ENCODE measurements around the gene MGAT4A. TPM values are rescaled to one million over a fixed set of nuclear protein-coding genes. Genes with fewer than 3 reads are reported as not detected.

Gene MGAT4A
- total RNA-seq, 2 experiments from 2014 or later, result 73.4 to 76.2 TPM

- POLR2A ChIA-PET, result no interaction called here
- Mint-ChIP-seq H3K4me1 (ENCODE audit: low read depth) (peaks cover 3% of the 10 kb centered on the region), H3K27me3 (ENCODE audit: low read depth) (no peaks in the 10 kb centered on the region), H3K9me3 (ENCODE audit: insufficient read depth) (no peaks in the 10 kb centered on the region), H3K36me3 (ENCODE audit: low read depth) (peaks cover 62% of the 10 kb centered on the region), H3K4me3 (no peak overlapping the region), H3K27ac (peak overlapping the region; percentile 39)
- ATAC-seq (no peak), DNase-seq (no peak)
- CTCF ChIA-PET, result no interaction called here
Measured at GRCh38 chr2:98583276-98583675, 147.7 kb downstream of the MGAT4A start.

DNA sequence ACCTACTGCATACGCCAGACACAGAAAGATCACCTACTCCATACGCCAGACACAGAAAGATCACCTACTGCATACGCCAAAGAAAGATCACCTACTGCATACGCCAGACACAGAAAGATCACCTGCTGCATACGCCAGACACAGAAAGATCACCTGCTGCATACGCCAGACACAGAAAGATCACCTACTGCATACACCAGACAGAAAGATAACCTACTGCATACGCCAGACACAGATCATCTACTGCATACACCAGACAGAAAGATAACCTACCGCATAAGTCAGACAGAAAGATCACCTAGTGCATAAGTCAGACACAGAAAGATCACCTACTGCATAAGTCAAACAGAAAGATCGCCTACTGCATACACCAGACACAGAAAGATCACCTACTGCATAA lies 148.4 kb downstream of the MGAT4A start:
- H3K4me3 Mint-ChIP-seq, result no peak overlapping the region
- ChIA-PET POLR2A (no interaction called here), CTCF (no interaction called here)
- peaks cover 3% of the 10 kb centered on the region for H3K4me1 Mint-ChIP-seq (ENCODE audit: low read depth)
- DNase-seq, result no peak
- no peak overlapping the region for H3K27ac Mint-ChIP-seq
- peaks cover 66% of the 10 kb centered on the region for H3K36me3 Mint-ChIP-seq (ENCODE audit: low read depth)
- H3K27me3 Mint-ChIP-seq (ENCODE audit: low read depth), result no peaks in the 10 kb centered on the region
- no peak for ATAC-seq
- H3K9me3 Mint-ChIP-seq (ENCODE audit: insufficient read depth), result no peaks in the 10 kb centered on the region

- DNase-seq (no peak), ATAC-seq (no peak)
- ChIA-PET CTCF (interaction anchor here (2.0 kb wide), 1 partner anchor 12 kb away, joined by 10 read pairs; no protein-coding TSS in a partner anchor), POLR2A (no interaction called here)
- Mint-ChIP-seq H3K4me3 (no peak overlapping the region), H3K36me3 (ENCODE audit: low read depth) (peaks cover 69% of the 10 kb centered on the region), H3K4me1 (ENCODE audit: low read depth) (peaks cover 3% of the 10 kb centered on the region), H3K27me3 (ENCODE audit: low read depth) (no peaks in the 10 kb centered on the region), H3K27ac (no peak overlapping the region), H3K9me3 (ENCODE audit: insufficient read depth) (no peaks in the 10 kb centered on the region)
Measured at GRCh38 chr2:98580656-98581284, 150.2 kb downstream of the MGAT4A start.

- Mint-ChIP-seq H3K36me3 (ENCODE audit: low read depth) (peaks cover 71% of the 10 kb centered on the region), H3K27me3 (ENCODE audit: low read depth) (no peaks in the 10 kb centered on the region), H3K9me3 (ENCODE audit: insufficient read depth) (no peaks in the 10 kb centered on the region), H3K4me3 (no peak overlapping the region), H3K27ac (no peak overlapping the region), H3K4me1 (ENCODE audit: low read depth) (peaks cover 3% of the 10 kb centered on the region)
- DNase-seq, result no peak
- ChIA-PET CTCF (interaction anchor here (2.0 kb wide), 1 partner anchor 11 kb away, joined by 10 read pairs; no protein-coding TSS in a partner anchor), POLR2A (no interaction called here)
- no peak for ATAC-seq
Measured at GRCh38 chr2:98579926-98580325, 151.0 kb downstream of the MGAT4A start.

DNA sequence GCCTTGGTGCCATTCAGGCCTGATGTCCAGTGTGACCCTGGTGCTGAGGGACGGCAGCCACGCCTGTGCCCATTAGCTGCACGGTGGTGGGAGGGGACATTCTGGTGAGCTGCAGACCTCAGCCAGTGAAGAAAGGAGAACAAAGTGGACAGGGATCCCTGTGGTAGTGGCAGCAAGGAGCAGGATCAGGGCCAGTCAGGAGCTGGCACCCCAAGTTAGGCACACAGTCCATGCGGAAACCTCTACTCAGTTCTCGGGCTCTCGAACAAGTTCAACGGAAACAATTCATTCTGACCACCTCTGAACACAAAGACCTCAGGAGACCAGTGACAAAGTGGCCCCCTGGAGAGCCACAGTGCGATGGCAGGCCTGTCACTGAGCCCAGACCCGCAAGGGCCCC lies 152.7 kb downstream of the MGAT4A start:
- peaks cover 70% of the 10 kb centered on the region for H3K36me3 Mint-ChIP-seq (ENCODE audit: low read depth)
- H3K27me3 Mint-ChIP-seq (ENCODE audit: low read depth), result no peaks in the 10 kb centered on the region
- H3K4me3 Mint-ChIP-seq, result no peak overlapping the region
- no peak overlapping the region for H3K27ac Mint-ChIP-seq
- DNase-seq (no peak), ATAC-seq (no peak)
- H3K9me3 Mint-ChIP-seq (ENCODE audit: insufficient read depth), result no peaks in the 10 kb centered on the region
- CTCF ChIA-PET, result interaction anchor here (1.3 kb wide), 1 partner anchor 9 kb away, joined by 3 read pairs; no protein-coding TSS in a partner anchor
- POLR2A ChIA-PET, result no interaction called here
- H3K4me1 Mint-ChIP-seq (ENCODE audit: low read depth), result no peaks in the 10 kb centered on the region

- POLR2A ChIA-PET, result no interaction called here
- H3K36me3 Mint-ChIP-seq (ENCODE audit: low read depth), result peaks cover 74% of the 10 kb centered on the region
- ATAC-seq (no peak), DNase-seq (no peak)
- no peak overlapping the region for H3K27ac Mint-ChIP-seq
- no peaks in the 10 kb centered on the region for H3K4me1 Mint-ChIP-seq (ENCODE audit: low read depth)
- CTCF ChIA-PET, result interaction anchor here (1.0 to 1.3 kb wide), 3 partner anchors 9 to 18 kb away, joined by 3 to 4 read pairs (median 3); no protein-coding TSS in a partner anchor
- no peaks in the 10 kb centered on the region for H3K27me3 Mint-ChIP-seq (ENCODE audit: low read depth)
- H3K9me3 Mint-ChIP-seq (ENCODE audit: insufficient read depth), result no peaks in the 10 kb centered on the region
- no peak overlapping the region for H3K4me3 Mint-ChIP-seq
Measured at GRCh38 chr2:98577313-98577712, 153.6 kb downstream of the MGAT4A start.

DNA sequence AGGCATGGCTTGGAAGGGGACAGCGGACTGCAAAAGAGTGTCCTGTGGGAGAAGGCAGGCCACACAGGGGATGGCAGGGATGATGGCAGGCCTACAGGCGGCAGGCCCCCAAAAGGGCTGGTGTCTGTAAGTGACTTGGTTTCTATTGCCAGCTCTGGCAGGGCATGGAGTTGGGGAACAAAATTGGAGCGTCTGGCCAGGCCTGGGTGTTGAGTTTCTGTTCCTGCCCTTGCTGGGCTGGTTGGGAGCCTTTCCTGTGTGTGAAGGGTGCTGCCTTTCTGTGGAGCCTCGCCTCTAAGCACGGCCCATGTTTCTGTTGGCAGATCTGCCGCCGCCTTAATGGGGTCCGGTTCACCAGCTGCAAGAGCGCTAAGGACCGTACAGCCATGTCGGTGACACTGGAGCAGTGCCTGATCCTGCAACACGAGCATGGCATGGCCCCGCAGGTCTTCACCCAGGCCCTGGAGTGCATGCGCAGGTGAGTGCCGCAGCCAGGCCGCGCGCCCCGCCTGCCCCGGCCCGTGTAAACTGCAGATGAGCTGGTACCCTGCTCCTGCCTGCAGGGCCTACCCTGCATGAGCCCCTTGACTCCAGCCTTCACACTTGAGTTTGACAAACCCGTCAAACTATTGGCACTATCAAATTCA lies 154.1 kb downstream of the MGAT4A start:
- Mint-ChIP-seq H3K9me3 (ENCODE audit: insufficient read depth) (no peaks in the 10 kb centered on the region), H3K36me3 (ENCODE audit: low read depth) (peaks cover 69% of the 10 kb centered on the region), H3K4me3 (no peak overlapping the region), H3K27me3 (ENCODE audit: low read depth) (no peaks in the 10 kb centered on the region), H3K4me1 (ENCODE audit: low read depth) (no peaks in the 10 kb centered on the region), H3K27ac (no peak overlapping the region)
- ChIA-PET CTCF (interaction anchor here (1.0 to 1.3 kb wide), 3 partner anchors 8 to 17 kb away, joined by 3 to 4 read pairs (median 3); no protein-coding TSS in a partner anchor), POLR2A (no interaction called here)
- no peak for ATAC-seq
- no peak for DNase-seq

GRCh38 chr2:98573426-98573825 lies 157.5 kb downstream of the MGAT4A start:
- Mint-ChIP-seq H3K27ac (peak overlapping the region; percentile 55), H3K36me3 (ENCODE audit: low read depth) (peaks cover 79% of the 10 kb centered on the region), H3K9me3 (ENCODE audit: insufficient read depth) (no peaks in the 10 kb centered on the region), H3K4me3 (no peak overlapping the region), H3K4me1 (ENCODE audit: low read depth) (peaks cover 2% of the 10 kb centered on the region), H3K27me3 (ENCODE audit: low read depth) (no peaks in the 10 kb centered on the region)
- no peak for ATAC-seq
- POLR2A ChIA-PET, result no interaction called here
- CTCF ChIA-PET, result interaction anchor here (1.4 kb wide), 1 partner anchor 15 kb away, joined by 3 read pairs; no protein-coding TSS in a partner anchor
- DNase-seq, result no peak

- H3K4me1 Mint-ChIP-seq (ENCODE audit: low read depth), result peaks cover 2% of the 10 kb centered on the region
- DNase-seq, result no peak
- H3K9me3 Mint-ChIP-seq (ENCODE audit: insufficient read depth), result no peaks in the 10 kb centered on the region
- no peaks in the 10 kb centered on the region for H3K27me3 Mint-ChIP-seq (ENCODE audit: low read depth)
- H3K27ac Mint-ChIP-seq, result no peak overlapping the region
- POLR2A ChIA-PET, result no interaction called here
- no peak overlapping the region for H3K4me3 Mint-ChIP-seq
- CTCF ChIA-PET, result interaction anchor here (1.4 kb wide), 1 partner anchor 14 kb away, joined by 3 read pairs; no protein-coding TSS in a partner anchor
- ATAC-seq, result no peak
- H3K36me3 Mint-ChIP-seq (ENCODE audit: low read depth), result peaks cover 79% of the 10 kb centered on the region
Measured at GRCh38 chr2:98572676-98573075, 158.3 kb downstream of the MGAT4A start.

GRCh38 chr2:98572211-98572610 lies 158.7 kb downstream of the MGAT4A start:
- CTCF ChIA-PET, result interaction anchor here (1.4 kb wide), 1 partner anchor 13 kb away, joined by 3 read pairs; no protein-coding TSS in a partner anchor
- POLR2A ChIA-PET, result no interaction called here
- peaks cover 2% of the 10 kb centered on the region for H3K4me1 Mint-ChIP-seq (ENCODE audit: low read depth)
- no peak overlapping the region for H3K27ac Mint-ChIP-seq
- ATAC-seq (no peak), DNase-seq (no peak)
- no peaks in the 10 kb centered on the region for H3K9me3 Mint-ChIP-seq (ENCODE audit: insufficient read depth)
- H3K36me3 Mint-ChIP-seq (ENCODE audit: low read depth), result peaks cover 78% of the 10 kb centered on the region
- no peak overlapping the region for H3K4me3 Mint-ChIP-seq
- H3K27me3 Mint-ChIP-seq (ENCODE audit: low read depth), result no peaks in the 10 kb centered on the region

- peaks cover 79% of the 10 kb centered on the region for H3K36me3 Mint-ChIP-seq (ENCODE audit: low read depth)
- DNase-seq (no peak), ATAC-seq (no peak)
- ChIA-PET POLR2A (no interaction called here), CTCF (interaction anchor here (0.7 kb wide), 1 partner anchor 12 kb away, joined by 3 read pairs; no protein-coding TSS in a partner anchor)
- no peak overlapping the region for H3K4me3 Mint-ChIP-seq
- H3K27me3 Mint-ChIP-seq (ENCODE audit: low read depth), result no peaks in the 10 kb centered on the region
- H3K4me1 Mint-ChIP-seq (ENCODE audit: low read depth), result peaks cover 2% of the 10 kb centered on the region
- H3K9me3 Mint-ChIP-seq (ENCODE audit: insufficient read depth), result no peaks in the 10 kb centered on the region
- no peak overlapping the region for H3K27ac Mint-ChIP-seq
Measured at GRCh38 chr2:98571796-98572195, 159.1 kb downstream of the MGAT4A start.

DNA sequence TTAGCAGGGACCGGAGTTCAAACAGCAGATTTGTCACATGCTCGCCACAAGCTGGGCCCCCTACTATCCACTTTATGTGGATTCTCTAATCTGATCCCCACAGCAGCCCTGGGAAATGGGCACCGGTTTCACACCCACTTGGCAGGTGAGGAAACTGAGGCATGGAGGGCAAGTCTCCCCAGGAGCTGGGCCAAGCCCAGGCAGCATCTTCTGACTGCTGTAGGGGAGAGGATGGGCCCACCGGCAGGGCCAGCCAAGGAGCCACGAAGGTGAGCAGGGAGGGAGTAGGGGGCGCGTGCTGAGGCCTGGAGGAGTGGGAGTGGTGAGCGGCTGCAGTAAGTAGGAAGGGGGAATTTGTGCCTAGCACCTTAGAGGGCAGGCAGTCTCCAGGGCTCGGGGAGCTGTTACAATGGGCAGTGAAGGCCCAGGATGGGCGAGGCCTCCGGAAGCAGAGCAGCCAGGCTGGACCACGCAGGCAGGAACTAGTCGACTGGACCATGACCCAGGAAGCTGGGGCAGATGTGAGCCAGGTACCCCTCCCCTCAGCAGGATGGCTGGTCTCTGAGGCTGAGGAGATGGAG lies 159.7 kb downstream of the MGAT4A start:
- Mint-ChIP-seq H3K4me3 (no peak overlapping the region), H3K27me3 (ENCODE audit: low read depth) (no peaks in the 10 kb centered on the region)
- ATAC-seq, result no peak

More for the DNA sequence above, 159.7 kb downstream of the MGAT4A start:
- Mint-ChIP-seq H3K9me3 (ENCODE audit: insufficient read depth) (no peaks in the 10 kb centered on the region), H3K4me1 (ENCODE audit: low read depth) (peaks cover 2% of the 10 kb centered on the region), H3K27ac (peak overlapping the region; percentile 46), H3K36me3 (ENCODE audit: low read depth) (peaks cover 79% of the 10 kb centered on the region)
- CTCF ChIA-PET, result interaction anchor here (0.7 to 3.7 kb wide), 2 partner anchors 12 kb away, joined by 3 to 43 read pairs; no protein-coding TSS in a partner anchor
- DNase-seq, result no peak
- POLR2A ChIA-PET, result no interaction called here

Data from activated CD8-positive, alpha-beta T cell treated with anti-CD3 and anti-CD28 coated beads, Interleukin-2, amount 10 ng/mL, durations not matched to agents 7 days and 5 days (primary cell).